ENCODE results near the gene PAK2.
"Not testable (repeated sequence)": the region's sequence is repeated elsewhere in the genome, so short reads cannot be mapped to it uniquely, and the experiment has no call there.

PAK2 gene

DNA sequence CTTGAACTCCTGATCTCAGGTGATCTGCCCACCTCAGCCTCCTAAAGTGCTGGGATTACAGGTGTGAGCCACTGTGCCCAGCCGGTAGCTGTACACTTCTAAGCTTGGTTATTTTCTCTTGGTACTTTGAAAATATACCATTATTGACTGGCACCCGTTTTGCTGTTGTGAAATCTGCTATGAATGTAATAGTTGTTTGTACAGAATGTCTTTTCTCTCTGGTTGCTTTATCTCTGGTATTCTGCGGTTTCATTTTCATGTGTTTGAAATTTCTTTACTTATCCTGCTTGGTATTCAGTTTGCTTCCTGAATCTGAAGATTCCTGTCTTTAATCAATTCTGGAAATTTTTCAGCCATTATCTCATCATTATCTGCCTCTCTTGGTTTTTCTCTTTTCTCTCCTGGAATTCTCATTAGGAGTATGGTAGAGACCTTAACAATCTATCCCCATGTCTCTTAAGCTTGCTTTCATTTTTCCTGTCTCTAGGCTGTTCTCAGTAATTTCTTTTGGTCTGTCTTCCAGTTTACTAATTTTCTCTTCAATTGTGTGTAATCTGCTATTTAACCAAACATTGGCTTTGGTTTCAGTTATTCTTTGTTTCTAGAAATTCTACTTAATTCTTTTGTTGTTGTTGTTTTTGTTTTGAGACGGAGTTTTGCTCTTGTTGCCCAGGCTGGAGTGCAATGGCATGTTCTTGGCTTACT is 2.8 kb upstream of the PAK2 start:
- DNase-seq (ENCODE audit: low read depth in 2 of 2), result no peak

DNA sequence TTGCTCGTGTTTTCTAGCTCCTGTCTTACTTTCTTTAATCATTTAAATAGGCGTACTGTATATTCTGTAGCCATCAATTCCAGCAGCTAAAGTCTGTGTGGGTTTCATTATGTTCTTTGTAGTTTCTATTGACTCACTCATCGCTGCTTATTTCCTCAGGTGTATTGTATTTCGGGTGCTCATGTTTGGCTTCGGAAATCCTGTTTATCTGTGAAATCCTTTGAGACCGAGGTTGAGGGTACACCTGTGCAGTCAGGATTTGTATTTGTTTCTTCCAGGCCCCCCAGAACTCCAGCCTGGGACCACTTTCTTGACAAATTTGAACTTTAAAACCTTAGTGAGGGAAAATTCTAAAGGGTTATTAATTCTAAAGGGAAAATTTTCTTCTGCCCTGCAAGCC is 2.0 kb upstream of the PAK2 start:
- no peak for DNase-seq (ENCODE audit: low read depth in 2 of 2)

DNA sequence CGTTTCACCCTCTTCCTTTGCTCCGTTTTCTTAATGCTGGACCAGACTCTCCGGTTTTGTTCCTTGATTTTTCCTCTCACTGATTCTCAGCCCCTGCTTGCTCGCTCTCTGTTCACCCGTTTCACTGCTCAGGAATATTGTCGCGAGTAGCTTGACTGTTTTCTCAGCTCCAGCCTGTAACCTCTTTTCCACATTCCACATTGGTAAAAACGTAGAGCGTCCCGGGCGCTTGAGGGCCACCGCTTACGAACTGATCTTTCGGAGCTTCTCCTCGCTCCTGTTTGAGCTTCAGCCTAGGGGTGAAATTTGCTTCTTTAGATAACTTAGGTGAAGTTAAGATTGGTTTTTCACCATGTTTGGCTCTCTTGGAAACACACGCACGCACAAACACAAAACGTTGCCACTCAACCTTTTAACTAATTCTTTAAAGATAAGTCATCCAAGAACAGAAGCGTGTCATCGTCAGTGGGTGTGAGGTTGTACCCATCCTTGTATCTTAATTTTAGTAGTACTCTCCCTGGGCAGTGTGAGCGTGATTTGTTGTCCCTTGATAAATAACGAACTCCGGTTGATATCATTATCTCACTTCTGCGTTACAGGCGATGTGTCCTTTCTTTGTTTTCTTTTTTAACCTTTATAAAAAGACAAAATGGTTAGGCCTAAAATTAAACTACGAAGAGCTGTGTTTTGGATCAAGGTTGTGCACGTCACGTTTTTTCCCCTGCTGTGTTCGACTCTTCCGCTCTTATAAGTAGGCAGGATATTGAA is 1.0 kb downstream of the PAK2 start:
- DNase-seq (ENCODE audit: low read depth in 2 of 2), result no peak

DNA sequence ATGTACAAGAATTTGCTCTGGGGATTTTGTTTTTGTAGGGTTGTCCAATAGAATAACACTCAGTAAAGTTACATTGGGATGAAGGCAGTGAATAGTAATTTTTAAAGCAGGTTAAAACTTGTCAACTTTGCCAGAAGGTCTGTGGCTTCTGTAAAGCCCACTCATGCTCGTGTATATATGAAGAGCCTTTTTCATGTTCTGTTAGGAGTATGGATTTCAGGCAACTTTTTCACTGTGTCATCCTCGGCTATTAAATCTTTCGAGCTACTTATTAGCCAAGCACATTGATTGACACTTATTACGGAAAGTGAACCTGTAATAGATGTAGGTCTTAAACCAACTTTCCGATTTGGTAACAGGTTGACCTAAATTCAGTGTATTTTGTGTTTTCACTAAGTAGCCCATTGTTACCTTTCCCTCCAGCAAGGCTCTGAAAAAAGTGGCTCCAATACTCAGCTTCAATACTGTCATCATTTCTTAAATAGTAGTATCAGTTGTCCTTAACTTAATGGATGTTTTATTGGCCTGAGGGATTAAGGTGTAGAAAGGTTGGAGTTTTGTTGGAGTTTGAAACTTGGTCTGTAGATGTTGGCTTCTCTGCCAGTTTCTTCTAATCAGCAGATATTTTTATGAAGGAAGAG is 1.7 kb downstream of the PAK2 start:
- DNase-seq (ENCODE audit: low read depth in 2 of 2), result no peak

DNA sequence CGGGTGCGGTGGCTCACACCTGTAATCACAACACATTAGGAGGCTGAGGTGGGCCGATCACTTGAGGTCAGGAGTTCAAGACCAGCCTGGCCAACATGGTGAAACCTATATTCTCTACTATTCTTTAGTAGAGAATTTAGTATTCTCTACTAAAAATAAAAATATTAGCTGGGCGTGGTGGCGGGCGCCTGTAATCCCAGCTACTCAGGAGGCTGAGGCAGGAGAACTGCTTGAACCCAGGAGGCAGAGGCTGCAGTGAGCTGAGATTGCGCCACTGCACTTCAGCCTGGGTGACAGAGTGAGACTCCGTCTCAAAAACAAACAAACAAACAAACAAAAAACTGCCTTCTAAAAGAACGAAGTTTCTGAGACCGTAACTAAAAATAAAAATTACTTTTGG is 3.9 kb downstream of the PAK2 start:
- not testable (repeated sequence) for DNase-seq (ENCODE audit: low read depth in 2 of 2)

DNA sequence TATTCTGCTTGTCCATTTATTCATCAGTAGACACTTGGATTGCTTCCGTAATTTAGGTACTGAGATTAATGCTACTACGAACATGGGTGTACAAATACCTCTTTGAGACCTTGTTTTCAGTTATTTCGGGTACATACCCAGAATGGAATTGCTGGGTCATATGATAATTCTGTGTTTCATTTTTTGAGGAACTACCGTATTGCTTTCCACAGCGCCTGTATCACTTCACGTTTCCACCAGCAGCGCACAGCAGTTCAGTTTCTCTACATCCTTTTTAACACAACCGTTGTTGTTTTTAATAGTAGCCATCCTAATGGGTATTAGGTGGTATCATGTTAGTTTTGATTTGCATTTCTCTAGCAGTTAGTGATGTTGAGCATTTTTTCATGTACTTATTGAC is 9.5 kb downstream of the PAK2 start:
- DNase-seq (ENCODE audit: low read depth in 2 of 2), result no peak

DNA sequence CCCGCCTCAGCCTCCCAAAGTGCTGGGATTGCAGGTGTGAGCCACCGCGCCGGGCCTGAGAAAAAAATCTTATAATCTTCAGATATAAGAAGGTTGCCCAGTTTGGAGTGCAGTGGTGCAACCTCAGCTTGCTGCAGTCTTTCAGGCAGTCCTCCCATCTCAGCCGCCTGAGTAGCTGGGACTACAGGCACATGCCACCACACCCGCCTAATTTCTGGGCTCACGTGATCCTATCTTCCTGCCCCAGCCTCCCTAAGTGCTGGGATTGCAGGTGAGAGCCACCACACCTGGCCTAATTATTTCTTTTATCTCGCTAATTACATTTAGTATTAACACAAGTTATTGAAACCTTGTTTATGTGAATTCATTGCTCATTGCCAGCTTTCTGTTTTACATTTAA is 13.5 kb downstream of the PAK2 start:
- no peak for DNase-seq (ENCODE audit: low read depth in 2 of 2)

DNA sequence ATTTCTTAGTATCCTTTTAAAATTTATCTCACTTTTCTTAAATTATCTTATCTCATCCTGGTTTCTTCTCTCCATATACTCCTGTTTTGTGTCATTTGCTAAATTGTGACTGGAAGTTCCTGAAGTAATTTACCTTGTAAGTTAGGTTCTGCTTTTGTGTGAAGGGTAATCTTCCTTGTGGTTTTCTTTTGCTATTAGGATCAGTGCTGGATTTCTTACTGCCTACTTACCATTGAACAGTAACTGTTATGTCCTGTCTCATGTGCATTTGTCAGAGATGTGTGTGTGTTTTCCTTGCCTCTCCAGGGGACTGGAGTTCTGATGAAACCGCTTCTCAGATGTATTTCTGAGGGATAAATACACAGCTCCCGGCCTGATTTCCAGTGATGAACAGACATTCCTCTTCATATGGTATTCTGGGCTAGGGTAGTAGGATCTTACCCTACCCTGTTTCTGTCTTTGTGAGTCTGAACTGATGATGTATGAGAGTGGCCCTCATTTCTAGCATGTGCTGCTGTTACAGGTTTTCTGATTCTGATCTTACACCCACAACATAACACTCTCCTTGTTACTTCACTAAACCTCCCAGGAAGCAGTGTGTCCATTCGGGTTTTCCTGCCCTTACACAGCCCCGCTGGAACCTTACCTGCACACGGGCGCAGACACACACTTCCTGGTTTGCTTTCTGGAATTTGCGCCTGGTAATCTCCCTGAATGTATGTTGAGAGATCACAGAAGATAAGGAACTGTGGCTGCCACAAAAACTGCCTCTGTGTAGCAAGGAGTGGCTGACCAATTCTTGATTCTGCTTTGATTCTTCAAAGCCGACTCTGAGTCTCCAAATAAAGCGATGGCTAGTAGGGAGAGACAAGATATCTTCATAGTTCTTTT is 14.7 kb downstream of the PAK2 start:
- DNase-seq (ENCODE audit: low read depth in 2 of 2), result no peak

DNA sequence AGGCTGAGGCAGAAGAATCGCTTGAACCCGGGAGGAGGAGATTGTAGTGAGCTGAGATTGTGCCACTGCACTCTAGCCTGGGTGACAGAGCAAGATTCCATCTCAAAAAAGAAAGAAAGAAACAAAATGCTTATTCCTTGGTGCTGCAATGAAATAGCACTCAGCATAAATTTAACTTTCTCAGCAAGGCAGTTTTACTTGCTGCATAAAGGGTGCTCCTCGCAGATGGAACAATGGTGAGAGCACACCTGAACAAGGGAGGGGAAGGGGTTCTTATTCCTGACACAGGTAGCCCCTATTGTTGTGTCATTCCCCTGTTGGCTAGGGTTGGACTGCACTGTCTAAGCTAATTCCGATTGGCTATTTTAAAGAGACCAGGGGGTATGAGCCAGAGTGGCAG is 17.1 kb downstream of the PAK2 start:
- DNase-seq (ENCODE audit: low read depth in 2 of 2), result no peak

DNA sequence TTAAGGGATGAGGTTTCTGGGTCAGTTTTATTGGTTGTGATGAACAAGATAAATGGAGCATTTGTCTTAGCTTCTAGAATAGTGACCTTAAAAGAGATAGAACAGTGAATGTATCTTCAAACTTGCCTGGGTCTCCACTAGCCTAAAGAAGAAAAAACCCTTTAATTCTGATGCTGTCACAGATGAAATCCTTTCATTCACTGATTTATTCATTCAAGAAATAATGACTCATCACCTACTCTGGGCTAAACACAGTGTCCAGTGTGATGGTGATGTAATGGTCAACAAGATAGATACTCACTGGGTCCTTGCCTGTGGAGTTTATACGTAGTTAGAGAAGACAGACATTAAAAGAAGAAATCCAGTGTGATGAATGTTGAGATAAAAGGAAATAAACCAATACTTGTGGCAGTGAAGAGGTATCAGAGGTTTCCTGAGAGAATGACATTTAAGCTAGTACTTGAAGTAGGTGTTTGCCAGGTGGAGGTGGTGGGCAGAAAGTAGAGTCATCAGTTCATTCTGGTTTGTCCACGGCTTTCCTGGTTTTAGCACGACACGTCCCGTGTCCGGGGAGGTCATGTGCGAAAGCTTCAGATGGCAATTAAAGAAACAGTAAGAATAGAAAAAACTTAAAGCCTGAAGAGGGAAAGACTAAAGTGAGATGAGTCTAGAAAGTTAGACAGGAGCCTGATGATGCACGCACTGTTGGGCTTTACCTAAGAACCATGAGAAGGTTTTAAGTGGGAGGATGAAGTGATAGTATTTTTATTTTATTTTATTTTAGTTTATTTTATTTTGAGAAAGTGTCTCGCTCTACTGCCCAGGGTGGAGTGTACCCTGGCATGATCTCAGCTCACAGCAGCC is 18.5 kb downstream of the PAK2 start:
- no peak for DNase-seq (ENCODE audit: low read depth in 2 of 2)

DNA sequence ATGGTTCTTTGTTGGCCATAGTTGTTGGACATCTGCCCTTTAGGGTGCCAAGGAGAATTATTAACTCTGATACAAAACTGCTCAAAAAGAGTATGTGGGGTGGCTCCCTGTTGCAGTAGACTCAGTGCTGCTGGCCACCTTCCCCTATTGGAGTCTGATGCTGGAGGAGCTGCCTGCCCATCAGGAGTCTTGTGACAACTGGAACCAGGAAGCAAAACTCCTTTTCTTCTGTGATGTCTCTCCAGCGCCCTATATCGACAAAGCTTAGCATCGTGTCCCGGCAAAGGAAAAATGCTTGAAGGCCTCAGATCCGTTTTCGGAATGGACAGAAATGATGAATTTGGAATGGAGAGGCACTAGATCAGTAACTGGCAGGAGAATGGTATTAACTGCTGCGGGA is 23.5 kb downstream of the PAK2 start:
- DNase-seq (ENCODE audit: low read depth in 2 of 2), result no peak

DNA sequence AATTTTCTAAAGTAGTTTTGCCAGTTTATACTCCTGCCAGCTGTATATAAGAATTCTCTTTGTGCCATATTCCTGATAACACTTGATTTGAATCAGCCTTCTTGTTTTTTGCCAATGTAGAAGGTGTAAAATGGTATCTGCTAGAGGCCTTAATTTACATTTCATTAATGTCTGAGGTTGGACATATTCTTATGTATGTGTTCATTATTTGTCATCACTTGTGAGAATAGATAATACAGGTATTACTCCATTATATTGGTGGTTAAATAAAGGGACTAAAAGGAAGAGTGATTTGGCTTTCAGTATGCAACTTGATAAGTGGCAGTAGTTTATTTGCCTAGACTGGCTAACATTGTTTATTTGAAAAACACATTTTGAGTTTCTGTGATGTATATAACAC is 25.8 kb downstream of the PAK2 start:
- DNase-seq (ENCODE audit: low read depth in 2 of 2), result no peak

DNA sequence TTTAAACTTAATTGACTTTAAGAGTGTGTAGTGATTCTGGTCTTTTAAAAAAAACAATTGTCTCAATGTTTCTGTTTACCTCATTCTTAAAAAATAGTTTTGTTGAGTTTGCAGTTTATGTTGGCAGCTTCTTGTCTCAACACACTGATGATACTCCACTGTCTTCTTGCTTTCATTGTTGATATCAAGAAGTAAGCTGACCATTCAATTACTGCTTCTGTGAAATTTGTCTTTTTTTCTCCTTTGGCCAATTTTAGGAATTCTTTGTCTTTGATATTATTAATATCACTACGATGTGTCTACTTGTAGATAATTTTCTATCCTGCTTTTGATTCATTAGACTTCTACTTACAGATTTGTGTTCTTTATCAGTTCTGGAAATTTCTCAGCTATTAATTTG is 31.4 kb downstream of the PAK2 start:
- no peak for DNase-seq (ENCODE audit: low read depth in 2 of 2)

DNA sequence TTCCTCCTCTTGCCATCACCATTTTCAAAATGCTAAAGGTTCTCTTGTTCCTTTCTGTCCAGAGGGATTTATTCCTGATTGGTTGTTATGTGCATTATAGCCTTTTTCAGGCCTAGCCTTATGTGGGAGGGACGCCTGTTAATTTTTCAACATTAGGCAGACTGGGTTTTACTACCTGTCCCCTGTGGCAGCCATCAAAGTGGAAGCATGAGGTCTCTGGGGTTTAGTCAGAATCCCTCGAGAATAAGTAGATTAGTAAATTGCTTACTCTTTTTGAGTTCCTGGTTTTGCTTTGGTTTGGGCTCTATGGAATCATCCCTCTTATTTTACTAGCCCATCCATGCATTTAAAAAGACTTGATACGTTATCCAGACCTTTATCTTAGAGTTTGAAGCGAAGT is 32.4 kb downstream of the PAK2 start:
- DNase-seq (ENCODE audit: low read depth in 2 of 2), result no peak

DNA sequence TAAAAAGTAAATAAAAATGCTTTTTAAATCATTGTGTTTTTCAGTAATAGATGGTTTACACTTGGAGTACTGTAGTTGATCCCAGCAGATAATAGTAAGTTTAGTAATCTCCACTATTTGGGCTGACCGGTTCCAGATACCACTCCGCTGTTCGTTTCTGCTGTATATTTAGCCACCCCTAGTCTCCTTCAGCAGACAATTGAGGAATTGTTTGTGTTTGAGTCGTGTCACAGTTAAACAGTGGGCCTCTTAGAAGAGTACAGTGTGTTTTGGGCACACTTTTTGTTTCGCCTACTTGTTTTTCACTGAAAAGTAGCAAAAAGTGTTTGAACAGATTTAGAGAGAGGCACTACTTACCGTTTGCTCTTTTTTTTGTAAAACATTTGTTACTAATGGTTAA is 33.2 kb downstream of the PAK2 start:
- DNase-seq (ENCODE audit: low read depth in 2 of 2), result no peak

DNA sequence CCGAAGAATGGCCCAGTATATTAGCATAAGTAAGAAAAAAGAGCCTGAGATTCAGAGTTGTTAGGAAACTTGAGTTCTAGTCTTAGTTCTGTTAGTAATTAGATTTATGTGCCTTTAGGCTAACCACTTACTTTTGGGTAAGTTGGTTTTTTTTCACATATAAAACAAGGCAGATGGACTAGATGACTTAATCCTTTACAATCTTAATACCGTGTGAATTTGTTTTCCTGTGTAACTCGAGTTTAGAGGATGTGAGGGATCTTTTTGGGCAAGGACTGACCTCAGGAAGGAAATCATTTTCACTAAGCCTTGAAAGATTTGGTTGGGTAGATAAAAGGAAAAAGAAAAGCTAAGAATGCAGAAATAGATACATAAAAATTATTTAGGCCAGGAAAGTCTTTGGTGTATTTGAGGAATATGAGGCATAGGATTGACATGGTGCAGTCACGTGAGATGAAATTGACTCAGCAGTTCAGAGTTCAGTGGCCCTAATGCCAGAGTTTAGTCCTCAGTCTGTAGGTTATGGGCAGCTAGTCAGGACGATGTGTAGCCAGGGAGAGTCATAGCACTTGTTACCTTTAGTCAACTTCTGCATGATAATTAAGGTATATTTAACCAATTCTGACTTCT is 34.6 kb downstream of the PAK2 start:
- DNase-seq (ENCODE audit: low read depth in 2 of 2), result no peak

DNA sequence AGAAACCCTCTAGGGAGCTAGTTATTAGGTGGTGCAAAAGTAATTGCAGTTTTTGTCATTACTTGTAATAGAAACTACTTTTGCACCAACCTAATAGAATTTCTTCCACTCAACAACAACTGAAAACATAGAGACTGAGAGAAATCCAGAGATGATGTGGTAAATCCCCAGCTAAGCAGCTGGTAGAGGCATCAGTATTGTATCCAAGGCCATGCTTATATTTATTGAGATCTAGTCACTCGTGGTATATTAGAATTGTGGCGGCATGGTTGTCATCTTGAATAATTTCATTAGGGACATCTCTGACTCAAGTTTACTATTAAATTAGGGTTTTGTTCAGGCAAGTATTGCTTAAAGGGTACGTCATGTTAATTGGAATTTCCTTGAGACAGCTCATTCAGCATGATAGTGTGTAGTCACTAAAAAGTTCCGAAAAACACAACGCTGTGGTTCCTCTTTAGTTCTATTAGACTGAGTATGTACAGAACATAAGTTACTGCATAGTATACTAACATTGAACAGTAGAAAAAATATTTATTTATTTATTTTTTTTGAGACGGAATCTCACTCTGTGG is 35.3 kb downstream of the PAK2 start:
- no peak for DNase-seq (ENCODE audit: low read depth in 2 of 2)

DNA sequence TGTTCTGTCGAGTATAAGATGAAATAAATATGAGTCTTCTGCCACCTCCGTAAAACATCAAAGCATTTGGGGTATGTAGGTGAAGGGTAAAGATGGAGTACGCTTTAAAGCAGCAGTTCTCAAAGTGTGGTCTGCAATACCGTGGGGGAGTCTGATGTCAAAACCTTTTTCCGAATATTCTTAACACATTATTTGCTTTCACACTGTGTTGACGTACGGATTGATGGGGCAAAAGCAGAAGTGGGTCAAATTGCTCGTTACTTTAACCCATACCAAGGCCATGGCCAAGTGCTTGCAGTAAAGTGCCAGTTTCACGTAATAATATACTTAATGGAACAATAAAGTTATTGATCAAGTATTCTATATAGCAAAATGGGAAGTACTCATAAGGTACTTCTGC is 36.3 kb downstream of the PAK2 start:
- no peak for DNase-seq (ENCODE audit: low read depth in 2 of 2)

DNA sequence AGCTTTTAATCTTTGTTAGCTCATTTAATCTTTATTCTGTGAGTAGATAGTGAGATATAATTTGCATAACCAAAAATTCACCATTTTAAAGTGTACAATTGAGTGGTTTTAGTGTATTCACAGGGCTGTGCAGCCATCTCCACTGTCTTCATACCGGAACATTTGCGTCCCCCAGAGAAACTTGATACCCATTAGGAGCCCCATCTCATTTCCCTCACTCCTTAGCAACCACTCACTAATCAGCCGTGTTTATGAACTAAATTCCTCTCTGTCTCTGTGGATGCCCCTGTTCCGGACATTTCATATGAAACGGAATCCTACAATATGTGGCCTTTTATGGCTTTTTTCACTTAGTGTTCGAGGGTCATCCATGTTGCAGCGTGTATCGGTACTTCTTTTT is 38.2 kb downstream of the PAK2 start:
- DNase-seq (ENCODE audit: low read depth in 2 of 2), result no peak

DNA sequence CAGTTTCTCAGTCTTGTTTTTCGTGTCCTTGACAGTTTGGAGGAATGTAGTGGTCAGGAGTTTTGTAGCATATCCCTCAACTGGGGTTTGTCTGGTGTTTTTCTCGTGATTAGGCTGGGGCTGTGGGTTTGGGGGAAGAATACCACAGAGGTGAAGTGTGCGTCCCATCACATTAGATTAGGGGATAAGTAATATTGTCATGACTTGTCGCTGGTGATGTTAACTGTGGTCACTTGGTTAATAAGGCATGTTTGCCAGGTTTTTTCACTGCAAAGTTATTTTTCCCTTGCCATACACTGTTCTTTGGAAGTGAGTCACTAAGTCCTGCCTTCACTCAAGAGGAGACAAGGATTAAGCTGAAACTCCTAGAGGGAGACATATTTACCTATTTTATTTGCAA is 39.1 kb downstream of the PAK2 start:
- DNase-seq (ENCODE audit: low read depth in 2 of 2), result no peak
